ENCODE data around the gene PSMD9. TPM values are rescaled to one million over a fixed set of nuclear protein-coding genes. Genes with fewer than 3 reads are reported as not detected.

PSMD9 gene
- total RNA-seq, 1 donor from 2014 or later = 38.8 TPM

GRCh38 chr12:121934309-121934664 lies 45.7 kb downstream of the PSMD9 start:
- Mint-ChIP-seq H3K4me3 (ENCODE audit: low read depth) (no peak overlapping the region), H3K27me3 (peaks cover 4% of the 10 kb centered on the region), H3K4me1 (ENCODE audit: low read depth) (peaks cover 4% of the 10 kb centered on the region), H3K9me3 (ENCODE audit: low read depth) (no peaks in the 10 kb centered on the region), H3K27ac (no peak overlapping the region), H3K36me3 (ENCODE audit: insufficient read depth) (peaks cover 23% of the 10 kb centered on the region)
- TF ChIP-seq, protein P1, sequence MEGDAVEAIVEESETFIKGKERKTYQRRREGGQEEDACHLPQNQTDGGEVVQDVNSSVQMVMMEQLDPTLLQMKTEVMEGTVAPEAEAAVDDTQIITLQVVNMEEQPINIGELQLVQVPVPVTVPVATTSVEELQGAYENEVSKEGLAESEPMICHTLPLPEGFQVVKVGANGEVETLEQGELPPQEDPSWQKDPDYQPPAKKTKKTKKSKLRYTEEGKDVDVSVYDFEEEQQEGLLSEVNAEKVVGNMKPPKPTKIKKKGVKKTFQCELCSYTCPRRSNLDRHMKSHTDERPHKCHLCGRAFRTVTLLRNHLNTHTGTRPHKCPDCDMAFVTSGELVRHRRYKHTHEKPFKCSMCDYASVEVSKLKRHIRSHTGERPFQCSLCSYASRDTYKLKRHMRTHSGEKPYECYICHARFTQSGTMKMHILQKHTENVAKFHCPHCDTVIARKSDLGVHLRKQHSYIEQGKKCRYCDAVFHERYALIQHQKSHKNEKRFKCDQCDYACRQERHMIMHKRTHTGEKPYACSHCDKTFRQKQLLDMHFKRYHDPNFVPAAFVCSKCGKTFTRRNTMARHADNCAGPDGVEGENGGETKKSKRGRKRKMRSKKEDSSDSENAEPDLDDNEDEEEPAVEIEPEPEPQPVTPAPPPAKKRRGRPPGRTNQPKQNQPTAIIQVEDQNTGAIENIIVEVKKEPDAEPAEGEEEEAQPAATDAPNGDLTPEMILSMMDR (IDR thresholded peaks at IDR 0.05; ENCODE audit: unreplicated experiment) = no peak
- DNase-seq (ENCODE audit: low spot score, unreplicated experiment) = no peak

GRCh38 chr12:121937654-121938053 lies 49.1 kb downstream of the PSMD9 start:
- H3K9me3 Mint-ChIP-seq (ENCODE audit: low read depth) = no peaks in the 10 kb centered on the region
- H3K4me1 Mint-ChIP-seq (ENCODE audit: low read depth) = peaks cover 2% of the 10 kb centered on the region
- TF ChIP-seq, protein P1 (IDR thresholded peaks at IDR 0.05; ENCODE audit: unreplicated experiment) = no peak
- H3K36me3 Mint-ChIP-seq (ENCODE audit: insufficient read depth) = peaks cover 21% of the 10 kb centered on the region
- DNase-seq (ENCODE audit: low spot score, unreplicated experiment) = no peak
- no peak overlapping the region for H3K27ac Mint-ChIP-seq
- H3K4me3 Mint-ChIP-seq (ENCODE audit: low read depth) = no peak overlapping the region
- H3K27me3 Mint-ChIP-seq = peaks cover 8% of the 10 kb centered on the region

DNA sequence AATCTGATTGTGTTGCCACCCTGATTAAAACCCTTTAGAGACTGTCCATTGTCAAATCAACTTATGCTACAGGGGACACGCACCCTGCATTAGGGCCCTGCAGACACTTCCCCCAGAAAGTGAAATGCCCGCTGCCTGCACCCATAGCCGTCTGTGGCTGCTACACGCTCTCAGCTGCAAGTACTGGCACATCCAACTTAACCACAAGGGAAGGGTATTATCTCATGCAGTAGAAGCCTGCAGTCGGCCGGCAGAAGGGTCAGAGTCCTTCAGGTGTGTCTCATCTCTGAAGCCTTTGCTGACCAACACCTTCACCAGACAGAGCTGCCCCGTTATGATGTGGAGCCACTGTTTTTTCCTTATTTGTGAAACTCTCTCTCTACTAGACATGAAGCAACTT lies 50.6 kb downstream of the PSMD9 start:
- no peak overlapping the region for H3K4me3 Mint-ChIP-seq (ENCODE audit: low read depth)
- no peak overlapping the region for H3K27ac Mint-ChIP-seq

GRCh38 chr12:121939992-121940766 lies 51.6 kb downstream of the PSMD9 start:
- no peaks in the 10 kb centered on the region for H3K4me1 Mint-ChIP-seq (ENCODE audit: low read depth)
- peaks cover 21% of the 10 kb centered on the region for H3K36me3 Mint-ChIP-seq (ENCODE audit: insufficient read depth)
- peaks cover 4% of the 10 kb centered on the region for H3K27me3 Mint-ChIP-seq
- no peak overlapping the region for H3K4me3 Mint-ChIP-seq (ENCODE audit: low read depth)
- DNase-seq (ENCODE audit: low spot score, unreplicated experiment) = no peak
- H3K27ac Mint-ChIP-seq = no peak overlapping the region
- TF ChIP-seq, protein P1 (IDR thresholded peaks at IDR 0.05; ENCODE audit: unreplicated experiment) = no peak
- H3K9me3 Mint-ChIP-seq (ENCODE audit: low read depth) = no peaks in the 10 kb centered on the region

More for the DNA sequence above, 50.6 kb downstream of the PSMD9 start:
- peaks cover 4% of the 10 kb centered on the region for H3K27me3 Mint-ChIP-seq
- no peaks in the 10 kb centered on the region for H3K9me3 Mint-ChIP-seq (ENCODE audit: low read depth)
- peaks cover 21% of the 10 kb centered on the region for H3K36me3 Mint-ChIP-seq (ENCODE audit: insufficient read depth)
- TF ChIP-seq, protein P1 (IDR thresholded peaks at IDR 0.05; ENCODE audit: unreplicated experiment) = no peak
- no peaks in the 10 kb centered on the region for H3K4me1 Mint-ChIP-seq (ENCODE audit: low read depth)
- DNase-seq (ENCODE audit: low spot score, unreplicated experiment) = no peak

DNA sequence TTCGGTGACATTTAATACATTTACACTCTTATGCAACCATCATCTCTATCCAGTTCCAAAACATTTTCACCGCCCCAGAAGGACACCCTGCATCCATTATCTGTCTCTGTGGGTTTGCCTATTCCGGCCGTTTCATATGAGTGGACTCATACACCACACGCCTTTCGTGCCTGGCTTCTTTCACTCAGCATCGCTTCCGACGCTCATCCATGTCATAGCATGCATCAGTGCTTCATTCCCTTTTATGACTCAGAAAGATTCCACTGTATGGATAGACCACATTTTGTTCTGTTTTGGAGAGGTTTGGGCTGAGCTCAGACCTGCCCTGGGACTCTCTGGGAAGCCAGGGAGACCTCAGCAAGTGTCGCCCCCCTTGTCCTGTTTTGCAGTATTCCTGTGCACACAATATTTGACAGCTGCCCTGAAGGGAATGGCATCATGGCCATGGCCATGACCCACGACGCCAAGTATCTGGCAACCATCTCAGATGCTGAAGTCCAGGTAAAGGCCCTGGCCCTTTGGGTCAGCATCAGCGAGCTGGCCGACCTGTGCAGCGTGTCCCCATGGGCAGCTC lies 53.6 kb downstream of the PSMD9 start:
- peaks cover 8% of the 10 kb centered on the region for H3K9me3 Mint-ChIP-seq (ENCODE audit: low read depth)
- no peak overlapping the region for H3K27ac Mint-ChIP-seq
- no peaks in the 10 kb centered on the region for H3K4me1 Mint-ChIP-seq (ENCODE audit: low read depth)
- TF ChIP-seq, protein P1 (IDR thresholded peaks at IDR 0.05; ENCODE audit: unreplicated experiment) = no peak
- no peak for DNase-seq (ENCODE audit: low spot score, unreplicated experiment)
- peaks cover 8% of the 10 kb centered on the region for H3K27me3 Mint-ChIP-seq
- H3K36me3 Mint-ChIP-seq (ENCODE audit: insufficient read depth) = peaks cover 20% of the 10 kb centered on the region
- no peak overlapping the region for H3K4me3 Mint-ChIP-seq (ENCODE audit: low read depth)

Measured in progenitor cell of endocrine pancreas (in vitro differentiated cells).